Ectodermal cell (in vitro differentiated cells): ENCODE data around the gene ZNF282.
"Not testable (repeated sequence)": the region's sequence is repeated elsewhere in the genome, so short reads cannot be mapped to it uniquely, and the experiment has no call there.

ENCODE experiments used
- H3K27ac ChIP-seq: 2 replicates; pipeline ENCODE4 v1.7.0; 2013; ENCODE audit warnings: mild to moderate bottlenecking, low read depth, low read length; ENCODE audit not compliant: insufficient read depth, poor library complexity, severe bottlenecking
- H3K27me3 ChIP-seq: 2 replicates; pipeline ENCODE4 v1.7.0; 2013; ENCODE audit warnings: mild to moderate bottlenecking, low read length; ENCODE audit not compliant: insufficient read depth, control insufficient read depth, poor library complexity, severe bottlenecking
- H3K36me3 ChIP-seq: one replicate; pipeline ENCODE4 v1.7.0; 2013; ENCODE audit warnings: low read length; ENCODE audit not compliant: control insufficient read depth, insufficient read depth
- H3K4me1 ChIP-seq: one replicate; pipeline ENCODE4 v1.7.0; 2013; ENCODE audit warnings: low read length; ENCODE audit not compliant: control insufficient read depth, insufficient read depth
- H3K4me3 ChIP-seq: 2 replicates; pipeline ENCODE4 v1.7.0; 2013; ENCODE audit warnings: low read depth, low read length, control low read depth; ENCODE audit not compliant: insufficient read depth
- H3K9me3 ChIP-seq: 2 replicates; pipeline ENCODE4 v1.7.0; 2013; ENCODE audit warnings: mild to moderate bottlenecking, low read length, moderate library complexity; ENCODE audit not compliant: control insufficient read depth
- WGBS, 2 experiments: methylation state at CpG; one replicate each; pipeline ENCODE4 v1.1.7; 2013; ENCODE audit warnings: missing lambda C conversion rate in 2 of 2; 5-methylcytosine and 5-hydroxymethylcytosine counted together

The ZNF282 gene

DNA sequence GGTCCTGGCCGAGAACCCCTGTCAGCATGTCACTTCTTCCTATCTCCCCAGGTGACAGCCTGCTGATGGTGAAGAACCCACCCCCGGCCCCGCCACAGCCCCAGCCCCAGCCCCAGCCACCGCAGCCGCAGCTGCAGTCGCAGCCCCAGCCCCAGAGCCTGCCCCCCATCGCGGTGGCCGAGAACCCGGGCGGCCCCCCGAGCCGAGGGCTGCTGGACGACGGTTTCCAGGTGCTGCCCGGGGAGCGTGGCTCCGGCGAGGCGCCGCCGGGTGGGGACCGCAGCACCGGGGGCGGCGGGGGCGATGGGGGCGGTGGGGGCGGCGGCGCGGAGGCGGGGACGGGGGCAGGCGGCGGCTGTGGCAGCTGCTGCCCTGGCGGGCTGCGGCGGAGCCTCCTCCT is 28.4 kb downstream of the ZNF282 start:
- Histone ChIP-seq H3K4me3 (no peak overlapping the region), H3K4me1 (no peaks in the 10 kb centered on the region), H3K27me3 (no peaks in the 10 kb centered on the region), H3K36me3 (peaks cover 21% of the 10 kb centered on the region), H3K9me3 (no peaks in the 10 kb centered on the region), H3K27ac (no peak overlapping the region)
- WGBS, 2 experiments, result 95 to 96% methylated on average over 39 of the region's 39 CpGs

DNA sequence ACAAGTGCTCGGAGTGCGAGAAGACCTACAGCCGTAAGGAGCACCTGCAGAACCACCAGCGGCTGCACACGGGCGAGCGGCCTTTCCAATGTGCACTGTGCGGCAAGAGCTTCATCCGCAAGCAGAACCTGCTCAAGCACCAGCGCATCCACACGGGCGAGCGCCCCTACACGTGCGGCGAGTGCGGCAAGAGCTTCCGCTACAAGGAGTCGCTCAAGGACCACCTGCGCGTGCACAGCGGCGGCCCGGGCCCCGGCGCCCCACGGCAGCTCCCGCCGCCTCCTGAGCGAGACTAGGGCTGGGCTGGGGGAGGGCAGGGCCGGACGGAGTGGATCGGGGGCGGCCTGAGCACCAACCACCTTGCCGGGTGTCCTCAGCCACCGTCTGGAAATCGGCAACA is 29.0 kb downstream of the ZNF282 start:
- WGBS, 2 experiments, result 96% methylated on average over 37 of the region's 37 CpGs

DNA sequence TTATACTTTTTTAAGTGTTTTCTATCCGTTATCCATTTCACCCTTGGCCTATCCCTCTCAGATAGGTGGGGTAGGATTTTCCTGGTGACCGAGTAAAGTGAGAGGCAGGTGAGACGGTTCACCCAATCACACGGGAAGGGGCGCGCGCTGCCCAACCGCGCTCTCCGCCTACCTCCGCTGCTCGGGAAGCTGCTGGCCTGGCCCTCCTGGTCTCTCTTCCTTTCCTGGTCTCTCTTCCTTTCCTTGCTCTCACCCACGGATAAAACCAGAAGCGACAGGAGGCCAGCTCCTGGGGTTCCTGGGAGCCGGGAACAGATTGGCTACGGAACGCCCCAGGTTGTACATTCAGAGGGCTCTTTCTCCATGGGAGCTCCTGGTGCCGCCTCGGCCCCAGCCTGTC is 29.8 kb downstream of the ZNF282 start:
- no peaks in the 10 kb centered on the region for H3K4me1 ChIP-seq
- H3K36me3 ChIP-seq, result peaks cover 21% of the 10 kb centered on the region
- WGBS, 2 experiments, result 95 to 96% methylated on average over 19 of the region's 19 CpGs
- no peaks in the 10 kb centered on the region for H3K9me3 ChIP-seq
- no peaks in the 10 kb centered on the region for H3K27me3 ChIP-seq
- no peak overlapping the region for H3K4me3 ChIP-seq
- H3K27ac ChIP-seq, result no peak overlapping the region

More for the DNA sequence above, 29.0 kb downstream of the ZNF282 start:
- H3K9me3 ChIP-seq, result no peaks in the 10 kb centered on the region
- H3K36me3 ChIP-seq, result peaks cover 21% of the 10 kb centered on the region
- H3K27me3 ChIP-seq, result no peaks in the 10 kb centered on the region
- H3K4me1 ChIP-seq, result no peaks in the 10 kb centered on the region
- H3K4me3 ChIP-seq, result no peak overlapping the region
- no peak overlapping the region for H3K27ac ChIP-seq

DNA sequence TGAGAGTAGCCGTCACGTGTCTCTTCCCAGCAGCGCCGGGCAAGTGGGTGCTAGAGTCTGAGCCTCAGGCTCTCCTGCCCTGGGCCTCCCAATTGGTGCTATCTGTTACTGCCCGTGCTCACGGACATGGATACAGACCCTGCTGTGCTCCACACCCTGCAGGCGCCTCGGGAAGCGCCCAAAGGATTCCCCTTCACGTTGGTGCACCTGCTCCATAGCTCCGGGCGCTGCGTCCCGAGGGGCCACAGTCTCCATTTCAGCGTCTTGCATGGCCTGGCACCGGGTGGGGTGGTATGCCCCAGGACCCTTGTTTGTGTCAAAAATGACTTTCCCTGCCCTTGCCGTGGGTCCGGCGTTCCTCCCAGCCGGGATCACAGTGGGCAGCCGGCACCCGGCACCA is 30.3 kb downstream of the ZNF282 start:
- H3K27me3 ChIP-seq, result no peaks in the 10 kb centered on the region
- WGBS, 2 experiments, result 95% methylated on average over 22 of the region's 22 CpGs
- no peak overlapping the region for H3K4me3 ChIP-seq
- no peaks in the 10 kb centered on the region for H3K4me1 ChIP-seq
- H3K9me3 ChIP-seq, result no peaks in the 10 kb centered on the region
- peaks cover 17% of the 10 kb centered on the region for H3K36me3 ChIP-seq
- no peak overlapping the region for H3K27ac ChIP-seq

GRCh38 chr7:149226366-149226765 is 31.0 kb downstream of the ZNF282 start:
- not testable (repeated sequence) for H3K4me1 ChIP-seq, H3K27ac ChIP-seq, H3K4me3 ChIP-seq, H3K9me3 ChIP-seq, H3K27me3 ChIP-seq
- H3K36me3 ChIP-seq, result peaks cover 17% of the 10 kb centered on the region
- 90 to 92% methylated on average over 17 of the region's 17 CpGs for WGBS, 2 experiments

GRCh38 chr7:149226840-149227494 is 31.6 kb downstream of the ZNF282 start:
- Histone ChIP-seq H3K27me3 (no peaks in the 10 kb centered on the region), H3K36me3 (peaks cover 17% of the 10 kb centered on the region)
- WGBS, 2 experiments, result 69 to 70% methylated on average over 6 of the region's 6 CpGs

GRCh38 chr7:149228831-149229471 is 33.6 kb downstream of the ZNF282 start:
- 74 to 75% methylated on average over 7 of the region's 7 CpGs for WGBS, 2 experiments
- no peak overlapping the region for H3K4me3 ChIP-seq
- no peaks in the 10 kb centered on the region for H3K9me3 ChIP-seq
- H3K4me1 ChIP-seq, result no peaks in the 10 kb centered on the region
- H3K36me3 ChIP-seq, result peaks cover 17% of the 10 kb centered on the region
- no peak overlapping the region for H3K27ac ChIP-seq
- H3K27me3 ChIP-seq, result no peaks in the 10 kb centered on the region

More at GRCh38 chr7:149226840-149227494, 31.6 kb downstream of the ZNF282 start:
- H3K27ac ChIP-seq, result no peak overlapping the region
- H3K4me3 ChIP-seq, result no peak overlapping the region
- no peaks in the 10 kb centered on the region for H3K9me3 ChIP-seq
- H3K4me1 ChIP-seq, result no peaks in the 10 kb centered on the region

- H3K27me3 ChIP-seq, result no peaks in the 10 kb centered on the region
- no peaks in the 10 kb centered on the region for H3K9me3 ChIP-seq
- 73 to 74% methylated on average over 6 of the region's 6 CpGs for WGBS, 2 experiments
- H3K4me3 ChIP-seq, result no peak overlapping the region
- no peak overlapping the region for H3K27ac ChIP-seq
- no peaks in the 10 kb centered on the region for H3K4me1 ChIP-seq
- H3K36me3 ChIP-seq, result peaks cover 13% of the 10 kb centered on the region
Observed at GRCh38 chr7:149229526-149229925, 34.2 kb downstream of the ZNF282 start.

DNA sequence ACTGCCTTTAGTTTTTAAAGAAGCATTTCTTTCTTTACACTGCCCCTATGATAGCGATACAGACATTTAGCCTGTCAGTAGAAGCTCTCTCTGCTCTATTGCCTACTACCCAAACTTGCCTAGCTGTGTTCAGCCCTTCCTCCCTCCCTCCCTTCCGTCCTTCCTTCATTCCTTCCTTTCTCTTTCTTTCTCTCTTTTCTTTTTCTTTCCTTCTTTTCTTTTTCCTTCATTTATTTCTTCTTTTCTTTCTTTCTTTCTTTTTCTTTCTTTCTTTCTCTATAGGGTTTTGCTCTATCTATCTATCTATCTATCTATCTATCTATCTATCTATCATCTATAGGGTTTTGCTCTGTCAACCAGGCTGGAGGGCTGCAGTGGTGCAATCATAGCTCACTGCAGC is 37.0 kb downstream of the ZNF282 start:
- Histone ChIP-seq H3K27ac (no peak overlapping the region), H3K4me1 (no peaks in the 10 kb centered on the region), H3K27me3 (peaks cover 6% of the 10 kb centered on the region), H3K9me3 (no peaks in the 10 kb centered on the region), H3K4me3 (no peak overlapping the region), H3K36me3 (no peaks in the 10 kb centered on the region)
- 85 to 88% methylated on average over 2 of the region's 2 CpGs for WGBS, 2 experiments

DNA sequence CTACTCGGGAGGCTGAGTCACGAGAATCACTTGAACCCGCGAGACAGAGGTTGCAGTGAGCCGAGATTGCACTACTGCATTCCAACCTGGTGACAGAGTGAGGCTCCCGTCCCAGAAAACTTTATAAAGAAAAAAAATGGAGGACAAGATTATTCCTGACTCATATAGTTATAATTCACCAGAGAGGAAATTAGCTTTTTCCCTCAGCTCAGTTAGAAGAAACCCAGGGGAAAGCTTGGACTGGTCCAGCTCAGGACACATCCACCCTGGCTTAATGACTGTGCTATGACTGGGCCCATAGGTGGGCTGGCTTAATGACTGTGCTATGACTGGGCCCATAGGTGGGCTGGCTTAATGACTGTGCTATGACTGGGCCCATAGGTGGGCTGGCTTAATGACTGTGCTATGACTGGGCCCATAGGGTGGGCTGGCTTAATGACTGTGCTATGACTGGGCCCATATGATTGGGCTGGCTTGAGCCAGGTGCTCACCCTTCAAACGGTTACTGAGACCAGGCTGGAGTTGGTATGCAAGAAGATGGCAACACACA is 38.4 kb downstream of the ZNF282 start:
- not testable (repeated sequence) for H3K9me3 ChIP-seq, H3K36me3 ChIP-seq, H3K4me1 ChIP-seq, H3K27ac ChIP-seq, H3K4me3 ChIP-seq
- WGBS, 2 experiments, result 81 to 89% methylated on average over 7 of the region's 7 CpGs
- peaks cover 14% of the 10 kb centered on the region for H3K27me3 ChIP-seq
